ENCODE results near the gene SCIN.
A peak's percentile ranks its signal among the peaks of the same experiment; 100 is the strongest.
"Not testable (repeated sequence)": the region's sequence is repeated elsewhere in the genome, so short reads cannot be mapped to it uniquely, and the experiment has no call there.

Gene SCIN

GRCh38 chr7:12647364-12648219 lies 77.1 kb downstream of the SCIN start:
- DNase-seq (ENCODE audit: low spot score): peak; percentile 33

- DNase-seq (ENCODE audit: low spot score): no peak
Measured at GRCh38 chr7:12648704-12649261, 78.3 kb downstream of the SCIN start.

DNA sequence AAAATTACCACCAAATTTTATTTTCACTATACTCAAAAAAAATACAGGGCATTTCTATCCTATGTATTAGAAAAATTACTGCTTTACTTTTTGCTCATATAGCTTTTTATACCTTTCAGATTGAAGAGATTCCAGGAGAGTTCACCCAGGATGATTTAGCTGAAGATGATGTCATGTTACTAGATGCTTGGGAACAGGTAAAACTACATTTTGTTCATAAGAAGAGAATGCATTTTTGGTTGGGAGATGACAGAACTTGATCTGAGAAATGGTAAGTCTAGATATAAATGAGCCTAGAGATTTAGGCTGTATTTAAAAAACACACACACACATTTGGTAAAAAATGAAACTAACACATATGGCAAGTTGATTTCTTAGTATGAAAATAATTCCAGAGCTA lies 78.8 kb downstream of the SCIN start:
- DNase-seq (ENCODE audit: low spot score): no peak

DNA sequence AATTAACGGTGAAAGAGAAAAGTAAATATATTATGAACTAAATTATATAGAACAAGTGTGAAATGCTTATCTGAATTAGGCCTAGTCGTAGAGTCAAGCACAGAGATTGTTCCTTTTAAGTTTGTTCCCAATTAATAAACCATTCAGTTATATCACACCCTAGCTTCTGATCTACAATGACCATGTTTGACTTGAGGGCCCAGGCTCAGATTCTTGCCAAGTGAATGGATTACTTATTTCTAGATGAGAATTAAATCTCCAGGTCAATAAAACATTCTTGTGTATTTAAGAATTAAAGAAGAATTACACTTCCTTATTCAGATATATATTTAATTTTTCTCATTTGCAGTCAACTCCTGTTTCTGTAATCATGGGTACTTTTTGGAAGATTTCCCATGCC lies 79.6 kb downstream of the SCIN start:
- no peak for DNase-seq (ENCODE audit: low spot score)

GRCh38 chr7:12653110-12653509 lies 82.6 kb downstream of the SCIN start:
- DNase-seq (ENCODE audit: low spot score): no peak

GRCh38 chr7:12653518-12653917 lies 83.0 kb downstream of the SCIN start:
- DNase-seq (ENCODE audit: low spot score): no peak

- DNase-seq (ENCODE audit: low spot score): no peak
Measured at GRCh38 chr7:12655161-12655560, 84.6 kb downstream of the SCIN start.

GRCh38 chr7:12660423-12660822 lies 89.9 kb downstream of the SCIN start:
- DNase-seq (ENCODE audit: low spot score): peak; percentile 48

DNA sequence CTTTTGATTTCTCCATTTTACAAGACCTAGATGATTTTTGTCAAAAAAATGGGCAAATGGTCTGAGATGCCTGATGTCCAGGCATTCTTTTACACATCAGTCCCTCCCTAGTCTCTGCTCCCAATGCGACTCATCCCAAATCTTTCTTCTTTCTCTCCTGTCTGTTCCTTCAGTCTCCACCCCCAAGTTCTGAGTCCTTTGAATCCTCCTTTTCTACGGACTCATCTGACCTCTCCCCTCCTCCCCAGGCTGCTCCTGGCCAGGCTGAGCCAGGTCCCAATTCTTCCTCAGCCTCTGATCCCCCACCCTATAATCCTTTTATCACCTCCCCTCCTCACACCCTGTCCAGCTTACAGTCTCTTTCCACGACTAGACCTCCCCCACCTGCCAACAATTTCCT lies 90.5 kb downstream of the SCIN start:
- not testable (repeated sequence) for DNase-seq (ENCODE audit: low spot score)

DNA sequence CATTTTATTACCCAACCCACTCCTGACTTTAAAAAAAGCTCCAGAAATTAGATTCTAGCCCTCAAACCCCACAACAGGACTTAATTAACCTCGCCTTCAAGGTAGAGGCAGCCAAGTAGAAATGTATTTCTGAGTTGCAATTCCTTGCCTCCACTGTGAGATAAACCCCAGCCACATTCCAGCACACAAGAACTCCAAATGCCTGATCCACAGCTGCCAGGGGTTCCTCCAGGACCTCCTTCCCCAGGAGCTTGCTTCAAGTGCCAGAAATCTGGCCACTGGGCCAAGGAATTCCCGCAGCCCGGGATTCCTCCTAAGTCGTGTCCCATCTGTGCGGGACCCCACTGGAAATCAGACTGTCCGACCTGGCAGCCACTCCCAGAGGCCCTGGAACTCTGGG lies 91.1 kb downstream of the SCIN start:
- DNase-seq (ENCODE audit: low spot score): no peak

DNA sequence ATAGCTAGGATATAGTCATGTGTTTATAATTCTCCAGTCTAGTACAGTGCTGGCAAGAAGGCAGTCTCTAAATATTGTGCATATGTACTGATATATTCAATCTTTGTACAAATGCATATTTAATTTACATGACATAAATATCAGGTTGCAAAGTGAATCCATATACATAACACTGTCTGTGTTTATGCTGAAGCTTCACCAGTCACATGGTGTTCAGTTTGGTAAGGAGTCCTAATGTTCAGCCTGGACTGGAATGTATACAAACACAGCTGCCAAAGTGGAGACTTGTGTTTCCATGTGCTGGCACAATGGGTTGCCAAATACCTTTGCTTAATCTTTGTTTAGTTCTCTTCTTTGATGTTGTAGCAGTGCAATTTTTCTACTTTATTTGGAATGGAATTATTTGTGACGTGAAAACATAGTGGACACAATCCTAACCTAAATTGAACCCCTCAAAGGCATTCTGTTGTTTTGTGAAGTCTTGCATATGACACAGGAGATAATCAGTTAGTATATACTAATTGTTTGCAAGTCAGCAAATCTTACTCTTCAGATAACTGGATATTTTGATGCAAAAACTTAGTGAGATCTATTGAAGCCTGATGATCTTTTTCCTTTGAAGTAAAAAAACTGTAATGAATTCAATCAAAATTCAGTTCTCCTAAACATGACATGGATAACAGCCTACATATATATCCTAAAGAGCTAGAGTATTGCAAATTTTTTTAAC lies 99.6 kb downstream of the SCIN start:
- DNase-seq (ENCODE audit: low spot score): no peak

- DNase-seq (ENCODE audit: low spot score): no peak
Measured at GRCh38 chr7:12670743-12671520, 100.4 kb downstream of the SCIN start.

DNA sequence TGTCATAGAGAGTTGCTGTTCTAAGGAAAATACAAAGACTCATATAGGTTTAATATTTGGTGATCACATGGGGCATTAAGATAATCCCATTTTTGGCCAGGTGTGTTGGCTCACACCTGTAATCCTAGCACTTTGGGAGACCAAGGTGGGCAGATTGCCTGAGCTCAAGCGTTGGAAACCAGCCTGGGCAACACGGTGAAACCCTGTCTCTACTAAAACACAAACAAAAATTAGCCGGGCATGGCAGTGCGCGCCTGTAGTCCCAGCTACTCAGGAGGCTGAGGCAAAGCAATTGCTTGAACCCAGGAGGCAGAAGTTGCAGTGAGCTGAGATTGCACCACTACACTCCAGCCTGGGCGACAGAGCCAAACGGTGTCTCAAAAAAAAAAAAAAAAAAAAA lies 102.9 kb downstream of the SCIN start:
- not testable (repeated sequence) for DNase-seq (ENCODE audit: low spot score)

GRCh38 chr7:12674053-12674452 lies 103.5 kb downstream of the SCIN start:
- no peak for DNase-seq (ENCODE audit: low spot score)

DNA sequence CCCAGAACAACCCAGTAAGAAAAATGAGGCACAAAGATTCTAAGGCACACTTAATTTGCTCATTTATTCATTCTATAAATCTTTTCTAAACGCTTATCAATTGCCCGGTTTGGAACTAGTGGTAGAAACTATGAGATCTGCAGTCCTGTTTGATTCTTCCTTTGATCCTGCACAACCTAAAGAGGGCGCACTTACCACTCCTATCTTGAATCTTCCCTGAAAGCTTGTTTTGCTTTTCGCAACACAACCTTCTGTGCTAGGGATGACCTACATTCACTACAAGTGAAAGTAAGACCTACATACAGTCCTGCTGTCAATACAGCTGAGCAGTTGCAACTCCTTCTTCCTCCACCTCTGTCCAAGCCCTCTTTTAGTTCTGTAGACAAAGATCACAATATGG lies 104.3 kb downstream of the SCIN start:
- DNase-seq (ENCODE audit: low spot score): no peak

DNA sequence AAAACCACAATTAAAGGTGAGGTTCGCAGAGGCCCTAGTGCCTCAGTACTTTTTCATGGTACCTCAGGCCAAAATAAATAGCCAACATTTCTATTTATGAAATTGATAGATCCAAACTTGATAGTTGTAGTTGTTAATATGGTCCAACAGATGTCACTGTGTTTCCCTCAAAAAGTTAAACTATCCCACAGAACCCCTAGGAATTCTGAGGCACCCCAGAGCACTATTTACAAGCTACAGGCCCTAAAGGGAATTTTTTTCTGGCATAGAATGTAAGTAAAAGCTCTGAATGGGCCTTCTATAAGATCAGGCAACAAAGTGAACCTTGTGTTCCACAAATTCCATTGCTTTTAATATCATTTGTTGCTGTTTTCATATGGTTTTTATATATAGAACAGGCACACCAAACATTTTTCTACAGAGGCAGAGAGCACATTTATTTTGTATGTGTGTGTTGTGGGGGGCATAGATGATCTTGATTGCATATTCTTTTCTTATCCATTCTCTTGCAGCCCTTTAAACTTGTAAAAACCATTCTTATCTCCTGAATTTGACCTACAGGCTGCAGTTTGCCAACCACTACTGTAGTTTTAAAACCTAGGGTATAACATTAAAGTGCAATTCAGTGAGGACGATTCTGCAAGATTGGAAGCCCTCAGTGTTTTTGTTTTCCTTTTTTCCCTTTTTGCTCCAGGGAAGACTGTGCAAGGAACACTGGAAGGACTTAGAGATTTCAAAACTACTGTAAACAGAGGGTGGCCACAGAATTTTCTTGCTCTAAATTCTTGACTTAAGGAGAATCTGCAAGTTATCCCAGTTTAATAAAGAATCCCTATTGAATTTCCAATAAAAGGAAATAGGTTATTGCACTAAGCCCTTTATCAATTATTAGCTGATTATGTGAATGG lies 113.4 kb downstream of the SCIN start:
- no peak for DNase-seq (ENCODE audit: low spot score)

GRCh38 chr7:12684733-12685132 lies 114.2 kb downstream of the SCIN start:
- no peak for DNase-seq (ENCODE audit: low spot score)

GRCh38 chr7:12685550-12685949 lies 115.0 kb downstream of the SCIN start:
- peak; percentile 68 for DNase-seq (ENCODE audit: low spot score)

DNA sequence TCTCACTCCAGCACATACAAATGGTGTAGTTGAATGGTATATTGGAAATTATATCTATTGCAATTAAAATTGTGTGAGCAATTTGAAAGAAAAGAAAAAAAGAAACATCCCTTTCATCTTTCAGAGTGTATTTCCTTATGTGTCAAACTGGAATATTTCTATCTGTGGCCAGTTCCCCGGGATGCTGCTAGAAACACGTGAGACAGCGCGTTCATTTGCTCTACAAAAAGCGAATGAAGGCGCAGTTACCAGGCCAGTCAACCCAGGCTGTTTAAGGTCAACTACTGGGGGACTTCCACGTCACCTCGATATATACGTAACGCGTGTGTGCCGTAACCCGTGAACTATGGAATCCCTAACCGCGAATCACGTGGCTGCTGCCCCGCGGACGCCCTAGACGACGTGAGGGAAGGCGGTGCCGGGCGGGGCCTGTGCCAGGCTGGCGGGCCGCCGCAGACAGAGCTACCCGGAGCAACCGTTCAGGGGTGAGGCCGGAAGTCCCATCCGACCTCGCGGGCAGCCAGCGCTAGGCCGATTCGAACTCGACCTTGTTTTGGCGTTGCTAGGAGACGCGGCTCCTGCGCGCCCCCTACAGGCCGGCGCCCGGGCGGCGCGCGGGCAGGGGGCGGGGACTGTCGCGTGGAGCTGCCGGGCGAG lies 115.8 kb downstream of the SCIN start:
- DNase-seq (ENCODE audit: low spot score): peak; percentile 81

DNA sequence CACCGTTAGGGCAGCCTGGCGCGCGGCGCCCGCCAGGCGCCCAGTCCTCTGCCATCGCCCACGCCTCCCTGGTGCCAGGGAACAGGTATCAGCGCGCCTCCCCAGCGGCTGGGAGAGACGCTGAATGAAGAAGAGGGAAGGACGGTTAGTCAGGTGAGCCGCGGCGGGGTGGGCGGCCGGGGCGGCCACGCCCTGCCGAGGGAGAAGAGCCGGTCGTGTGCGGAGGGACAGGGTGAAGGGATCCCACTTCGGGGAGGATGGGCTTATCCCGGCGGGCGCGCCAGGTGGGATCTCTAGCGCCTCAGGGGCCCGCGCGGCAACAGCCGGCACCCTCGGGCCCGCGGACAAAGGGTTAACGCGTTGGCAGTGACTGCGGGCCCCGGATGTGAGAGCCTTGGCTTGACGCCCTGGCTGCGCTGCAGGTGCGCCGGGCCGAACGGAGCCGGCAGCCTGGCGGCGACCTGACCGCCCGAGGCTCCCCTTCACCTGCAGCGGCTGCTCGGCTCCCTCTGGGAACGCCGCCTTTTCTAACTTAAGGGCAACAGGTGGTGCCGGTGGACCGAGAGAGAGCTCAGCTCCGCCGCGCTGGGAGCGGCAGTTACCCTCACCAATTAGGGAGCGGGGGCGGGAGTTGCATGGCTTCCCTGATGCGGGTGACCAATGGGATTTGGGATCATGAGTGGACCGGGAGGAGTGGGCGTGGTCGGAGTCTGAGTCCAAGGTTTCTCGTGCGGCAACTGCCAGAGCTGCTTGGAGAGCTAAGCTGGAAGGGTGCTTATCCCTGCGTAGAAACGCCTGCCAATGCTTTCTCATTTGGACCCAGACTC lies 116.6 kb downstream of the SCIN start, which contains the start of gene ARL4A:
Gene ARL4A, plus strand, starts transcription at position 743 of the 827 bp plus-strand sequence. CDS start 622 bp downstream, outside the sequence.
- peak; percentile 99 for DNase-seq (ENCODE audit: low spot score)

All from hepatic stellate cell (primary cell).